HCT116 (cell line): ENCODE data around the gene POU2AF1. TPM values are rescaled to one million over a fixed set of nuclear protein-coding genes. Genes with fewer than 3 reads are reported as not detected.

Source experiments
- ATAC-seq: fragments of 200-7000 bp; cut with Tn5 transposase; 2 replicates; pipeline ENCODE4 v1.9.1; 2020; ENCODE audit warnings: mild to moderate bottlenecking, moderate library complexity
- BruUV-seq: library from RNA; stranded (reverse); fragments of 400-500 nt; replicated peaks from 2 replicates; lab custom pipeline; 2021; lab: Mats Ljungman, UMichigan
- CTCF ChIA-PET: fragments of 300-600 bp; sonication (Branson Sonifier 250); formaldehyde crosslinking; loops from one replicate; lab custom pipeline; 2021; ENCODE audit warnings: antibody characterized with exemption; lab: Charles Lee
- POLR2A ChIA-PET: fragments of 300-600, 350-600 bp; sonication (Branson Sonifier 250); formaldehyde crosslinking; loops from one replicate; lab custom pipeline; 2021; ENCODE audit warnings: antibody characterized with exemption; lab: Charles Lee
- RAD21 ChIA-PET, 2 experiments: fragments of 300-600 bp; sonication (Branson Sonifier 250); formaldehyde crosslinking; loops; one replicate each; lab custom pipeline; 2023; ENCODE audit warnings: low total read pairs in 2 of 2; ENCODE audit not compliant: uncharacterized antibody in 2 of 2, unreplicated experiment in 2 of 2, low non-redundant PET in 1 of 2; lab: Charles Lee
- DNase-seq: peaks from one replicate; pipeline ENCODE4 v3.0.0-alpha.2; 2010; ENCODE audit warnings: low read depth, low spot score
- H2AFZ ChIP-seq: fragments of 200-600 bp; shearing (Covaris generic), sonication (generic); 2 replicates; pipeline ENCODE4 v1.6.1; 2017; ENCODE audit warnings: low read depth, mixed run types, mixed read lengths, antibody characterized with exemption, low read length; ENCODE audit not compliant: poor library complexity, severe bottlenecking
- H3K27ac ChIP-seq: 2 replicates; pipeline ENCODE4 v1.5.1; 2012; ENCODE audit warnings: low read depth, low read length
- H3K27me3 ChIP-seq: fragments of 200-600 bp; sonication (generic); 2 replicates; pipeline ENCODE4 v1.6.1; 2016; ENCODE audit warnings: mixed run types, low read length, mixed read lengths; ENCODE audit not compliant: insufficient read depth
- H3K36me3 ChIP-seq, 2 experiments: fragments of 200-500 bp in 1 of 2; fragments of 200-600 bp in 1 of 2; sonication (Bioruptor generic) in 1 of 2; sonication (generic) in 1 of 2; 2 replicates each; pipeline versions ENCODE4 v1.5.1 to v1.6.1; 2014 to 2016; ENCODE audit warnings: low read length in 2 of 2, inconsistent platforms in 1 of 2, mixed read lengths in 1 of 2, mixed run types in 1 of 2; ENCODE audit not compliant: insufficient read depth in 2 of 2, control insufficient read depth in 1 of 2
- H3K4me1 ChIP-seq, 2 experiments: fragments of 200-600 bp in 1 of 2; sonication (generic) in 1 of 2; 2 replicates each; pipeline versions ENCODE4 v1.5.1 to v1.6.1; 2012 to 2017; ENCODE audit warnings: low read length in 2 of 2, inconsistent platforms in 1 of 2, mild to moderate bottlenecking in 1 of 2, mixed read lengths in 1 of 2, mixed run types in 1 of 2, moderate library complexity in 1 of 2; ENCODE audit not compliant: insufficient read depth in 2 of 2, control insufficient read depth in 1 of 2
- H3K4me2 ChIP-seq: fragments of 200-600 bp; sonication (generic); 2 replicates; pipeline ENCODE4 v1.6.1; 2017; ENCODE audit warnings: mixed run types, low read length, mixed read lengths
- H3K4me3 ChIP-seq, 2 experiments: fragments of 200-600 bp in 1 of 2; sonication (generic) in 1 of 2; replicated peaks in 1 of 2; 2 replicates each; pipeline ENCODE4 v1.5.1; 2011 to 2016; ENCODE audit warnings: low read length in 2 of 2, control low read depth in 1 of 2, low read depth in 1 of 2, mild to moderate bottlenecking in 1 of 2, mixed read lengths in 1 of 2, mixed run types in 1 of 2
- H3K79me2 ChIP-seq: fragments of 200-600 bp; sonication (generic); 2 replicates; pipeline ENCODE4 v1.6.1; 2017; ENCODE audit warnings: mild to moderate bottlenecking, mixed run types, low read length, moderate library complexity, mixed read lengths; ENCODE audit not compliant: insufficient read depth
- H3K9ac ChIP-seq: fragments of 200-600 bp; sonication (generic); 2 replicates; pipeline ENCODE4 v1.6.1; 2016; ENCODE audit warnings: low read length, mixed read lengths
- H3K9me2 ChIP-seq: fragments of 200-600 bp; sonication (generic), shearing (Covaris generic); 2 replicates; pipeline ENCODE4 v1.6.1; 2017; ENCODE audit warnings: mixed run types, mild to moderate bottlenecking, moderate library complexity; ENCODE audit not compliant: insufficient read depth
- H3K9me3 ChIP-seq, 2 experiments: fragments of 200-500 bp in 1 of 2; fragments of 200-600 bp in 1 of 2; sonication (Bioruptor generic) in 1 of 2; sonication (generic) in 1 of 2; 2 replicates each; pipeline ENCODE4 v1.6.1; 2014 to 2017; ENCODE audit warnings: low read length in 2 of 2, mixed read lengths in 2 of 2, inconsistent platforms in 1 of 2, low read depth in 1 of 2, mild to moderate bottlenecking in 1 of 2, mixed run types in 1 of 2, moderate library complexity in 1 of 2; ENCODE audit not compliant: control insufficient read depth in 1 of 2, insufficient read depth in 1 of 2
- H4K20me1 ChIP-seq: fragments of 200-600 bp; sonication (generic), shearing (Covaris generic); 2 replicates; pipeline ENCODE4 v1.6.1; 2017; ENCODE audit warnings: mixed run types, mild to moderate bottlenecking, moderate library complexity; ENCODE audit not compliant: insufficient read depth
- CEBPB ChIP-seq: IDR thresholded peaks from 2 replicates; pipeline ENCODE4 v1.6.1; 2012; ENCODE audit warnings: low read depth
- EGR1 ChIP-seq: IDR thresholded peaks from 2 replicates; pipeline ENCODE4 v1.6.1; 2012; ENCODE audit warnings: low read depth
- ELF1 ChIP-seq: IDR thresholded peaks from 2 replicates; pipeline ENCODE4 v1.6.1; 2012; ENCODE audit warnings: low read depth, borderline replicate concordance
- FOSL1 ChIP-seq: IDR thresholded peaks from 2 replicates; pipeline ENCODE4 v1.6.1; 2012; ENCODE audit warnings: low read depth
- JUND ChIP-seq: IDR thresholded peaks from 2 replicates; pipeline ENCODE4 v1.6.1; 2012
- MAX ChIP-seq: IDR thresholded peaks from 2 replicates; pipeline ENCODE4 v1.6.1; 2012
- POLR2AphosphoS5 ChIP-seq: IDR thresholded peaks from 2 replicates; pipeline ENCODE4 v1.6.1; 2011; ENCODE audit warnings: mild to moderate bottlenecking, low read depth, low read length, moderate library complexity
- RAD21 ChIP-seq: IDR thresholded peaks from 2 replicates; pipeline ENCODE4 v1.6.1; 2012; ENCODE audit warnings: low read depth, mild to moderate bottlenecking
- REST ChIP-seq: IDR thresholded peaks from 2 replicates; pipeline ENCODE4 v1.6.1; 2012; ENCODE audit warnings: low read depth
- SP1 ChIP-seq: IDR thresholded peaks from 2 replicates; pipeline ENCODE4 v1.6.1; 2012; ENCODE audit warnings: low read depth
- SRF ChIP-seq: IDR thresholded peaks from 2 replicates; pipeline ENCODE4 v1.6.1; 2012; ENCODE audit warnings: low read depth
- TCF7L2 ChIP-seq: IDR thresholded peaks from 2 replicates; pipeline ENCODE4 v1.7.0; 2011; ENCODE audit warnings: borderline replicate concordance, inconsistent platforms; ENCODE audit not compliant: insufficient read depth, insufficient read length; ENCODE audit errors: extremely low read depth
- YY1 ChIP-seq: IDR thresholded peaks from 2 replicates; pipeline ENCODE4 v1.6.1; 2011; ENCODE audit warnings: low read length, low read depth, moderate library complexity, mild to moderate bottlenecking; ENCODE audit not compliant: insufficient replicate concordance; ENCODE audit errors: extremely low read depth
- ZBTB33 ChIP-seq: IDR thresholded peaks from 2 replicates; pipeline ENCODE4 v1.6.1; 2011; ENCODE audit warnings: mild to moderate bottlenecking, low read length, moderate library complexity; ENCODE audit not compliant: insufficient replicate concordance; ENCODE audit errors: extremely low read depth
- intact Hi-C: fragments of 100-400 bp; cut with micrococcal nuclease; formaldehyde crosslinking; loops from 2 replicates; pipeline ENCODE4 v1.10.0; 2022
- total RNA-seq: library from RNA; stranded (reverse); gene quantifications from one replicate; pipeline ENCODE4 v1.2.1, GENCODE V29; 2021; ENCODE audit not compliant: unreplicated experiment

The POU2AF1 gene
- total RNA-seq, 1 experiment from 2014 or later = 0.17 TPM

GRCh38 chr11:111310088-111310487, 69.0 kb downstream of the POU2AF1 start:
- ChIA-PET CTCF (interaction anchor here (2.8 kb wide), 1 partner anchor 113 kb away, joined by 6 read pairs; no protein-coding TSS in a partner anchor), POLR2A (no interaction called here), RAD21 (no interaction called here)
- BruUV-seq = no TSS peak
- Histone ChIP-seq H3K4me2 (no peak overlapping the region), H3K9me2 (no peaks in the 10 kb centered on the region), H3K9me3 (no peaks in the 10 kb centered on the region), H3K4me1 (no peaks in the 10 kb centered on the region; a peak in 1 of 4 replicates), H3K79me2 (no peaks in the 10 kb centered on the region), H2AFZ (no peak overlapping the region), H3K9ac (no peak overlapping the region), H4K20me1 (no peaks in the 10 kb centered on the region), H3K36me3 (no peaks in the 10 kb centered on the region), H3K27me3 (peaks cover 41% of the 10 kb centered on the region), H3K27ac (no peak overlapping the region), H3K4me3 (no peak overlapping the region)
- no peak for DNase-seq
- no peak for ATAC-seq
- intact Hi-C loops = no loop called here
- no peak for TF ChIP-seq EGR1
- no peak for TF ChIP-seq SRF
- no peak for TF ChIP-seq POLR2AphosphoS5
- TF ChIP-seq TCF7L2 = no peak
- no peak for TF ChIP-seq REST
- no peak for TF ChIP-seq FOSL1
- no peak for TF ChIP-seq MAX
- no peak for TF ChIP-seq ELF1
- no peak for TF ChIP-seq ZBTB33
- TF ChIP-seq RAD21 = no peak
- TF ChIP-seq CEBPB = no peak
- TF ChIP-seq SP1 = no peak
- TF ChIP-seq YY1 = no peak
- no peak for TF ChIP-seq JUND
